ENCODE data around the gene ENTR1.

The ENTR1 gene

GRCh38 chr9:136400038-136400834 is 10.2 kb downstream of the ENTR1 start, which contains the start of gene SNAPC4:
Gene SNAPC4 (minus strand): TSS chr9:136400170. CDS start chr9:136398428, 1,742 bp downstream.
- in situ Hi-C loops (cut with HindIII; ENCODE audit: low sequenced_read_pairs): no loop called here

- in situ Hi-C loops (cut with HindIII; ENCODE audit: low sequenced_read_pairs): no loop called here
Observed at GRCh38 chr9:136399176-136400037, 11.0 kb downstream of the ENTR1 start.

DNA sequence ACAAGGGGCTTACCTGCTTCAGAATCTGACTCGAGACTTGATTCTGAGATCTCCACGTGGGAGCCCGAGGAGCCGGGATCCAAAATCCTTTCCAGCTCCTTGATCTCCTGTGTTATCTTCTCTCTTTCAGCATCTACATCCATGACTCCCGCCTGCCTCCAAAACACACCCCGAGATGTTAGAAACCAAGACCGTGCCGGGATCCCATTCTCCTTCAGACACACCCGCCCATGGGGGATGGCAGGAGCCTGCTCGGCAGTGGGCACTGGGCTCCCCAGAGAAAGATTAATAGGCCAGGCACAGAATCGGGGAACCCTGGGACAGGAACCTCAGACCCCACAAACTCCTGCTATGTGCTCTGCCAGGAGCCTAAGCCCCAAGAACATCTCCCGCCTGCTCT is 12.1 kb downstream of the ENTR1 start:
- in situ Hi-C loops (cut with HindIII; ENCODE audit: low sequenced_read_pairs): no loop called here

DNA sequence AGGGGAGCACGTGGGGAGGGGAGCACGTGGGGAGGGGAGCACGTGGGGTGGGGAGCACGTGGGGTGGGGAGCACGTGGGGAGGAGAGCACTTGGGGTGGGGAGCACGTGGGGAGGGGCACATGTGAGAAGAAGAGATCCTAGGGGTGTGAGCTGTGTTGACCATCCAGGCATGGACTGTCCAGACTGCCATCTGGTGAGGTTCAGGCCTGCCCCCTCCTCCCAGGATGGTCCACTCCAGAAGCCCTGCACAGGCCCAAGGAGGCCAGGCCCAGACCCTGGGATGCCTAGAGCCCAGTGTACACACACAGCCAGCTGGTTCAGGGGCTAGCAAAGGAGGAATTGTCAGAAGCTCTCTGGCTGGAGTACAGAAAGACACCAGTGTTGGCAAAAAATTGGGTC is 12.8 kb downstream of the ENTR1 start:
- in situ Hi-C loops (cut with HindIII; ENCODE audit: low sequenced_read_pairs): no loop called here

DNA sequence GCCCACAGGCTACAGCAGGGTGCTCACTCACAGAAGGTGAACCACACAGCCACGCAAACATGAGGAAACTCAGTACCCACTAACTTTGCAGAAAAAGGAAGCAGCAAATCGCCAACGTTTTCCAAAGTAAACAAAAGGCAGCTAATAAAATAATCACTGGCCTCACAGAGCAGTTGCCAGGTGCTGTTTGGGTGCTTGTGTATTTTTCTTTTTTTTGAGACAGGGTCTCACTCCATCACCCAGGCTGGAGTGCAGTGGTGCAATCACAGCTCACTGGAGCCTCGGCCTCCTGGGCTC is 14.2 kb downstream of the ENTR1 start:
- in situ Hi-C loops (cut with HindIII; ENCODE audit: low sequenced_read_pairs): no loop called here

DNA sequence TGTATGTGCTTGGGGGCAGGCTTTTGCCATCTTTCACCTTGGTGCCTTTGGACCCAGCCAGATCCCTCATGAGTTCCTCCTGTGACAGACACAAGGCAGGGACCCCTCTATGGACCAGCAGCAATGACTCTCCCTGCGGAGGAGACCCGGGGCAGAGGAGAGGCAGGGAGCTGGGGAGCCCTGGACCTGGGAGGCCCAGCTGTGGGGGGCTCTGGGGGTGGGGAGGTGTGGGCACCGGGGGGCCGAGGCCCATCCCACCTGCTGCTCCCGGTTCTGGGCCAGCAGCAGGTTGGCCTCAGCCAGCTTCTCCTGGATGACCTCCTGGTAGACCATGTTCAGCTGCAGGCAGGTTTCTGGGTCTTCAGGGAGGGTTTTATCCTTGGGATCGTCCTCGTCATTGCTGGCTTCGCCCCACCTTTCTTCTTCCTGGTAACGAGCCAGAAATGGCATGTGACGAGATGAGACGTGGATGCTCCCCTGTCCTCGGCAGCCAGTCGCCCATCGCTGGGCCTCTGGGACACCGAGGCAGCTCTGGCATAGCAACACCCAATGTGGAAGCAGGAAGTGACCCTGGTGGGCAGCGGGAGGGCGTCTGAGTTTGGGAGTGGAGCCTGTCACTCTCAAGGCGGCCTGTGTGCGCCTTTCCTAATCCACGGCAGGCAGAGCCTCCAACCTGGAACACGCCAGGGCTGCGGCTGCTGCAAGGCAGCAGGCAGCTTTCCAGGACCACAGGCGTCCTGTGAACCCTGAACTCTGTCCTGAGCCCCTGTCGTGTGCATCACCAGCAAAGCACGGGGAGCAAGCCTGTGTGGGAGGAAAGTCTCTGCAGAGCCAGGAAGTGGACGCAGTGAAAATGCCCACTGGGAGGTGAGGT is 14.8 kb downstream of the ENTR1 start:
- in situ Hi-C loops (cut with HindIII; ENCODE audit: low sequenced_read_pairs): no loop called here

GRCh38 chr9:136395020-136395340 is 15.4 kb downstream of the ENTR1 start:
- in situ Hi-C loops (cut with HindIII; ENCODE audit: low sequenced_read_pairs): no loop called here

DNA sequence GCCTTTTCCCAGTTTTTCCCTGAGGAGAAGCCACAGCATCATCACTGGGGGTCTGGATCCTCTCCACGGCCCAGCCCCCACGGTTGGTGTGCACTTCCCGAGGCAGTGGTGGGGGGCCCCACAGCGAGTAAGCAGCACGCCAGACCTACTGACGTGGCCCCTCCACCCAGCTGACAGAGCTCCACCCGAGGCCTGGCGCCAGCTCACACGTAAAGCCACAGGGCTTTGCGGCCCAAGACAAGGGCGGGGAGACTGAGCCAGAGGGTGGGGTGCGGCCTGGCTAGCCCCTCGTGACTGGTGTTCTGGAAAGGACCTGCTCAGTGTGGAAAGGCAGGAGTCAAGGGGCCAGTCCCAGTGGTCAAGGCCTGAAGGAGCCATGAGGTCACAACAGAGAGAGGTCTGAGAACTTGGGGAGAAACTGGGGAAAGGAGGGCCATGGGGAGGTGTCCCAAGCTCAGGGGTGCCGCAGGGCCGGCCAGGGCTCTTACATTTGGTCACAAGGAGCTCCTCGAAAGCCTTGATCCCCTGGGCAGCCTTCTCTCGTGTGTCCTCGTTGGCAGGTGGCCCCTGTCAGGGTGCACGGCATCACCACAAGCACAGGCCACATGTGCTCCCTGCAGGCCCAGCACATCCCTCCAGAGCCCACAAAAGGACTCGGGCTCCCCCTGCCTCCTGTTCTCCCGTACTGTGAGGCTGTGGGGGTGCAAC is 15.9 kb downstream of the ENTR1 start:
- in situ Hi-C loops (cut with HindIII; ENCODE audit: low sequenced_read_pairs): no loop called here

GRCh38 chr9:136393531-136393930 is 16.9 kb downstream of the ENTR1 start:
- in situ Hi-C loops (cut with HindIII; ENCODE audit: low sequenced_read_pairs): no loop called here

GRCh38 chr9:136392538-136393449 is 17.6 kb downstream of the ENTR1 start:
- in situ Hi-C loops (cut with HindIII; ENCODE audit: low sequenced_read_pairs): no loop called here

DNA sequence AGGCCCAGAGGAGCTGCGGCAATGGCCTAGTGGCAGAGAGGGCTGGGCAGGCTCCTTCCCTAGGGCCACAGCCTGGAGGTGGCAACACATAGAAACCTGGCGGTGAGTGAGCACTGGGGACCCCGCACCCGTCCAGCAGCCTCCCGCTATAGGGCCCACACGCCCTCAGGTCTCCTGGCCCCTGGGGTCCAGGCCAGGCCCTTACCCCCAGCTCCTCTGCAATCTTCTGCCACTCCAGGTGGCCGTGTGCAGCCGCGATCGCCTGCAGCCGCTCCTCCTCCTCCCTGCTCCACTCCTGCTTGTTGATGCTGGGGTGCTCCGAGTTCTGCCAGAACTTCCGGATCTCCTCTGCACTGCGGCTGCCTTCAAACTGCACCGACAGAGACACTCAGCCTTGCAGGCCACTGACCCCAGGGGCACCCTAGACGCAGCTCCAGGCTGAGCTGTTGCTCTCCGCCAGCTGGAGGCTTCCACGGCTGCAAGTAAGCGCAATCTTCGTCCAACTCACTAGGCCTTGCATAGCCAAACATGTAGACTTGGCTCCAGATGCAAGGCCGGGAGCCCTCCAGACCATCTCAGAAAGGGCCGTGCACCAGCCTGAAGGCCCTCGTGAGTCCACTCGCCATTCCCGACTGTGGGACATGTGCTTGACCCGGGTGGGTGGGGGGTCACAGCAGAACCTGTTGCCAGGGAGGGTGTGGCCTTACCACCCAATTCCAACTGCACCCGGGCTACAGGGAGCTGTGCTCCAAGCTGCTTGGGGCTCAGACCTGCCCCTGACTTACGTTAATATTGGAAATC is 18.5 kb downstream of the ENTR1 start:
- in situ Hi-C loops (cut with HindIII; ENCODE audit: low sequenced_read_pairs): no loop called here

- in situ Hi-C loops (cut with HindIII; ENCODE audit: low sequenced_read_pairs): no loop called here
Observed at GRCh38 chr9:136389396-136389795, 21.0 kb downstream of the ENTR1 start.

- in situ Hi-C loops (cut with HindIII; ENCODE audit: low sequenced_read_pairs): no loop called here
Observed at GRCh38 chr9:136387217-136387616, 23.2 kb downstream of the ENTR1 start.

- in situ Hi-C loops (cut with HindIII; ENCODE audit: low sequenced_read_pairs): no loop called here
Observed at GRCh38 chr9:136386018-136386417, 24.4 kb downstream of the ENTR1 start.

- in situ Hi-C loops (cut with HindIII; ENCODE audit: low sequenced_read_pairs): no loop called here
Observed at GRCh38 chr9:136385015-136385414, 25.4 kb downstream of the ENTR1 start.

DNA sequence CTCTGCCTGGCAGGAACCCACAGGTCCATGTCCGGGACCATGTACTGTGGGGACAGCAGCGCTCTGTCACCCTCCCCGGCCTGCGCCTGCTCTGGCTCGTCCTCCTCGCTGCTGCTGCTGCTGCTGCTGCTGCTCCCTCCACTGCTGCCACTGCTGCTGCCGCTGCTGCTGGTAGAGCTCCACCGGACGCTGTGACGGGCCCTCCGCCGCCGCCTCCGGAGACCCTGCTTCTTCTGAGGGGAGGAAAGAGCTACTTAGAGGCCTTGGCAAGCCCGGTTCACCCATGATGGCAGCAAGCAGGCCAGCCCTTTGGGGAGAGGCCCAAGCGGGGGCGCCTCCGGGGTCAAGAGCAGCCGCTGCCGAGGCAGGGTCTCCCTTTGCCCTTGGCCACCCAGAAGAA is 27.0 kb downstream of the ENTR1 start:
- in situ Hi-C loops (cut with HindIII; ENCODE audit: low sequenced_read_pairs): no loop called here

DNA sequence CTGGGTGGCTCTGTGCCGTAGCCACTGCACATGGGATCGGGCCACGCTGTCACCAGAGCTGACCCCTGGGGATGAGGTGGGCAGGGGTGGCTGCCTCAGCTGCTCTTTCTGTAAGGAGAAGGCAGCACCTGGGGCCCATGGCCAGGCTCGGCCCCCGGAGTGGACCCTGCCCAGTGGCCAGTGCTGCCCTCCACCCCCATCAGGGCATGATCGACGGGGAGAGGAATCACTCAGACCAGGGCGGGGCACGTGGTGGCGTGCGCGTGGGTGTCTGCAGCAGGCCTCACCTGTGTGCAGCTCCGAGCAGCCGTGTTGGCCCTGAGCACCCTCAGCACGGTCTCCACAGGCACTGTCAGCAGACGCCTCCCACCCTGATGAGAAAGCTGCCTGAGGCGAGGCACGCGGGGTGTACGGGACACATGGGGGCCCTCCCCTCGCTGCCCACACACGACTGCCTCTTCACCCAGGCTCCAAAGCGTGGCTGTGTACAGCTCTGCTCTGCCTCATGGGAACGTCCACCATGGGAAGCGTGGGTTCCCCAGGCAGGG is 28.4 kb downstream of the ENTR1 start:
- in situ Hi-C loops (cut with HindIII; ENCODE audit: low sequenced_read_pairs): no loop called here

GRCh38 chr9:136381311-136381710 is 29.1 kb downstream of the ENTR1 start:
- in situ Hi-C loops (cut with HindIII; ENCODE audit: low sequenced_read_pairs): no loop called here

DNA sequence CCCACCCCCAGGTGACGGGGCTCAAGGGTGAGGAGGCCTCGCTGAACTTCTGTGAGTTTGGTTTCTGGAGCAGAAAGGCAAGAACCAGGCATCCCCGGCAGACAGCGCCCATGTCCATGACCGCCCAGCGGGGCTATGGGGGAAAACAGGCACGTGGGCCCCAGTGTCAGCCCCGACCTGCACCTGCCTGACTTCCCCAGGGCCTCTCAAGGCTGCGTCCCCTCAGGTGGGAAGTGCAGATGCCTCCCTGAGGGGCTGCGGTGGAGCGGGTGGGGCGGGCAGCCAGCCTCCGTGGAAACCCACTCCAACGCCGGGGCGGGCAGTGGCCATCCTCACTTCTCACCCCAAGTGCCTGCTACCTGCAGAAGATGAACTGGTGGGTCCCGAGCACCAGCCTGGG is 30.0 kb downstream of the ENTR1 start:
- in situ Hi-C loops (cut with HindIII; ENCODE audit: low sequenced_read_pairs): no loop called here
